Naive thymus-derived CD4-positive, alpha-beta T cell (primary cell): ENCODE measurements around the gene TERT. TPM values are rescaled to one million over a fixed set of nuclear protein-coding genes. Genes with fewer than 3 reads are reported as not detected.

Experiments used
- ATAC-seq: fragments of 150-1000 bp; cut with Tn5 transposase; 2 replicates; pipeline ENCODE4 v1.10.0; 2021; ENCODE audit warnings: mild to moderate bottlenecking, moderate library complexity
- CTCF ChIA-PET: fragments of 350-600 bp; sonication (Branson Sonifier 250); formaldehyde crosslinking; loops from one replicate; lab custom pipeline; 2021; ENCODE audit warnings: antibody characterized with exemption; lab: Charles Lee
- POLR2A ChIA-PET: fragments of 350-600 bp; sonication (Branson Sonifier 250); formaldehyde crosslinking; loops from one replicate; lab custom pipeline; 2021; ENCODE audit warnings: antibody characterized with exemption, inconsistent platforms; lab: Charles Lee
- DNase-seq, 9 donors: peaks; one replicate each; pipeline versions ENCODE4 v3.0.0 to v3.0.0-alpha.2; 2020 to 2022; ENCODE audit warnings: mixed read lengths in 1 of 9
- H3K27ac ChIP-seq: one replicate; pipeline ENCODE4 v1.7.0; 2013; ENCODE audit warnings: mild to moderate bottlenecking, low read depth, low read length, moderate library complexity
- H3K27me3 ChIP-seq, 2 donors: one replicate each; pipeline ENCODE4 v1.7.0; 2013; ENCODE audit warnings: low read length in 2 of 2, mild to moderate bottlenecking in 2 of 2, moderate library complexity in 2 of 2; ENCODE audit not compliant: control insufficient read depth in 2 of 2, insufficient read depth in 2 of 2
- H3K36me3 ChIP-seq, 3 experiments: 1 replicate in 2 of 3; 2 replicates in 1 of 3; pipeline ENCODE4 v1.7.0; 2013; ENCODE audit warnings: low read length in 3 of 3, mild to moderate bottlenecking in 3 of 3, moderate library complexity in 1 of 3; ENCODE audit not compliant: insufficient read depth in 3 of 3, control insufficient read depth in 2 of 3
- H3K4me1 ChIP-seq, 2 donors: one replicate each; pipeline ENCODE4 v1.7.0; 2013; ENCODE audit warnings: low read length in 2 of 2, mild to moderate bottlenecking in 2 of 2, moderate library complexity in 1 of 2; ENCODE audit not compliant: control insufficient read depth in 2 of 2, insufficient read depth in 2 of 2
- H3K4me3 ChIP-seq: 2 replicates; pipeline ENCODE4 v1.7.0; 2013; ENCODE audit warnings: mild to moderate bottlenecking, low read length
- H3K9me3 ChIP-seq, 3 experiments: 1 replicate in 2 of 3; 2 replicates in 1 of 3; pipeline ENCODE4 v1.7.0; 2013; ENCODE audit warnings: low read length in 3 of 3; ENCODE audit not compliant: control insufficient read depth in 2 of 3
- H3K27ac Mint-ChIP-seq, 9 donors: one replicate each; pipeline ENCODE4 v1.8.0; 2020 to 2022; ENCODE audit warnings: mixed read lengths in 9 of 9, mild to moderate bottlenecking in 8 of 9, moderate library complexity in 5 of 9, inconsistent platforms in 2 of 9
- H3K27me3 Mint-ChIP-seq, 5 donors: one replicate each; pipeline ENCODE4 v1.8.0; 2021 to 2022; ENCODE audit warnings: mixed read lengths in 5 of 5, mild to moderate bottlenecking in 1 of 5
- H3K36me3 Mint-ChIP-seq, 5 donors: one replicate each; pipeline ENCODE4 v1.8.0; 2020 to 2022; ENCODE audit warnings: mixed read lengths in 5 of 5, mild to moderate bottlenecking in 3 of 5, inconsistent platforms in 1 of 5
- H3K4me1 Mint-ChIP-seq, 7 donors: one replicate each; pipeline ENCODE4 v1.8.0; 2020 to 2022; ENCODE audit warnings: mixed read lengths in 7 of 7, mild to moderate bottlenecking in 3 of 7, inconsistent platforms in 1 of 7
- H3K4me3 Mint-ChIP-seq, 10 donors: one replicate each; pipeline ENCODE4 v1.8.0; 2020 to 2022; ENCODE audit warnings: mild to moderate bottlenecking in 10 of 10, mixed read lengths in 10 of 10, moderate library complexity in 6 of 10, inconsistent platforms in 2 of 10
- H3K9me3 Mint-ChIP-seq, 11 donors: one replicate each; pipeline ENCODE4 v1.8.0; 2020 to 2022; ENCODE audit warnings: mixed read lengths in 11 of 11, mild to moderate bottlenecking in 4 of 11, inconsistent platforms in 1 of 11, moderate library complexity in 1 of 11
- intact Hi-C, 2 donors: fragments of 100-400 bp; cut with micrococcal nuclease; formaldehyde crosslinking; loops; one replicate each; pipeline ENCODE4 v1.15.1; 2023
- polyA plus RNA-seq, 2 donors: library from polyadenylated mRNA; unstranded; fragments of 300-500 nt; fragmentation: Illumina TruSeq; gene quantifications; one replicate each; pipeline ENCODE4 v1.2.3, GENCODE V29; 2021
- total RNA-seq, 6 experiments: library from RNA in 5 of 6; stranded (reverse) in 5 of 6; gene quantifications; 1 replicate in 5 of 6; 2 replicates in 1 of 6; pipeline ENCODE4 v1.2.3 and lab custom pipeline; 2021 to 2026

The TERT gene
- total and polyA plus RNA-seq, 7 experiments from 2014 or later: 0.13 to 3.3 (median 1.3) TPM; not detected in 1

DNA sequence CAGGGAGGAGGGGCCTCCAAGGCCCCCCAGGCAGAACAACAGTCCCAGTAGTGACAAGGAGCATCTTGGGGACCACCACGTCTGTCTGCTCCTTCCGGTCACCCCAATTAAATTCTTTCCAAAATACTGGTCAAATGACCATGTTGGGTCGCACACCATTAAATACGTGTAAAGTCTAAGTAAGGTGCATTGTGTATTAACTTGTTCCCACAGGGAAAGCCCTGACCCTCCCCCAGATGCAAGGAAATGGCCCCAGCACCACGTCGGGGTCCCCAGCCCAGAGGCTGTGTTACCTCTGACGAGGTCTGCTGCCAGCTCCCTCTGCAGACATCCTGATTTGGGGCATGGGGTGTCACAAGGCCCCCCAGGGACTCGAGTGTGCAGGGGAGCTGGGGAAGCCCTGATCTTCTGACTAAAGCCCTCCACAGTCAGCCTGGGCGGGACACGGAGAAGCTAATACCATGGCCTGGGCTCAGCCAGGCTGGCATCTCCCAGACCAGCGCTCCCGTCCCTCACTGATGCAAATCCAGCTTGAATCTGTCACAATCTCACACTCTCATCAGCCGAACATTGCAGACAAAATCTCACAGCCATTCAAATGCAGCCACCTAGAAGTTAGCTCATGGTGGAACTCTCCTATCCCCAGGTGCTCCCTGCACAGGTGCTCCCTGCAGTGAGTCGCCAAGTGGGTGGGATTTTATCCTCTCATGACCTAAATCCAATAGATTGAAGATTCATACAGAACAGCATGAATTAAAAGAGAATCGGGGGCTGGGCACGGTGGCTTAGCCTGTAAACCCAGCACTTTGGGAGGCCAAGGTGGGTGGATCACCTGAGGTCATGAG is 13.6 kb downstream of the TERT start:
- intact Hi-C loops: no loop called here
- Histone ChIP-seq H3K27me3 (no peaks in the 10 kb centered on the region), H3K4me3 (no peak overlapping the region), H3K4me1 (no peaks in the 10 kb centered on the region), H3K9me3 (peaks cover 0 to 5% (median 0%) of the 10 kb centered on the region in 3 experiments), H3K36me3 (no peaks in the 10 kb centered on the region), H3K27ac (no peak overlapping the region)
- H3K27me3 Mint-ChIP-seq: no peaks in the 10 kb centered on the region
- H3K27ac Mint-ChIP-seq: no peak overlapping the region
- POLR2A ChIA-PET: no interaction called here
- H3K4me3 Mint-ChIP-seq: no peak overlapping the region
- ATAC-seq (no peak), DNase-seq (no peak)
- H3K9me3 Mint-ChIP-seq: peaks cover 0 to 4% (median 0%) of the 10 kb centered on the region in 11 donors
- H3K4me1 Mint-ChIP-seq: peaks cover 0 to 4% (median 0%) of the 10 kb centered on the region in 7 donors
- peaks cover 0 to 5% (median 0%) of the 10 kb centered on the region in 5 donors for H3K36me3 Mint-ChIP-seq
- CTCF ChIA-PET: interaction anchor here (0.7 kb wide), 2 partner anchors 9 to 36 kb away, joined by 3 read pairs; no protein-coding TSS in a partner anchor

DNA sequence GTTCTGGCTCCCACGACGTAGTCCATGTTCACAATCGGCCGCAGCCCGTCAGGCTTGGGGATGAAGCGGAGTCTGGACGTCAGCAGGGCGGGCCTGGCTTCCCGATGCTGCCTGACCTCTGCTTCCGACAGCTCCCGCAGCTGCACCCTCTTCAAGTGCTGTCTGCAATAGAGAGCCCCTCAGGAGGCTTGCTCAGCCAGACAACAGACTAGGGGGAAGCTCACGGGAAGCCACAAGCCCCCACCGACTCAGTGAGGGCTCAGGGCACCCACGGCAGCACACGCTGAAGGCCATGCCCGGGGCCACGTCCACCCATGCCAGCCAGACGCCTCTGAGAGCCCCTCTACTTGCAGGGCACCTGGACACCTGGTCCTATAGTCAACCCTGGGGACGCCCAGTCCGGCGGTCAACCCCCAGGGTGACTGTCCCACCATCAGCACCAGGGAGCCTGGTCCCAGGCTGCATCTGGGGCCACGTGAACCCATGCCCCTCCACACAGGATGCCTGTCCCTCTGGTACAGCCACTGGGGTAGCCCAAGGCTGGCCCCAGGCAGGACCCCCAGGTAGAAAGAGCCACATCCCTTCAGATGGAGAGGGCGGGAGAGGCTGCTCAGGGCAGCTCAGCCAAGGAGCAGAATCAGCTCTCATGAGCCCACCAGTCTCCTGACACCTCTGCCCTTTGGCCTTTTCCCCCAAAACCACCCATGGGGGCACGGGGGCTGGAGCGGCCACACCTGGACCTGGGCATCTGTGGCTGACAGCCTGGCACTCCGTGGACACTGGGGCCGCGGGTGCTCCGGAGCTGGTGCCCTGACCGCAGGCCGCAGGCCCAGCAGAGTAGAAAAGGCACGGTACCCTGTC is 14.5 kb downstream of the TERT start:
- H3K36me3 Mint-ChIP-seq: peaks cover 0 to 5% (median 0%) of the 10 kb centered on the region in 5 donors
- H3K9me3 ChIP-seq: peaks cover 0 to 5% (median 0%) of the 10 kb centered on the region in 3 experiments
- H3K36me3 ChIP-seq: no peaks in the 10 kb centered on the region
- H3K4me3 ChIP-seq: no peak overlapping the region
- H3K27me3 ChIP-seq: no peaks in the 10 kb centered on the region
- intact Hi-C loops: no loop called here
- no peak for DNase-seq
- H3K4me3 Mint-ChIP-seq: no peak overlapping the region
- no peak overlapping the region for H3K27ac Mint-ChIP-seq
- CTCF ChIA-PET: interaction anchor here (0.7 kb wide), 1 partner anchor 37 kb away, joined by 3 read pairs; no protein-coding TSS in a partner anchor
- ATAC-seq: no peak
- no peak overlapping the region for H3K27ac ChIP-seq
- no peaks in the 10 kb centered on the region for H3K4me1 ChIP-seq
- no peaks in the 10 kb centered on the region for H3K27me3 Mint-ChIP-seq
- peaks cover 0 to 4% (median 0%) of the 10 kb centered on the region in 7 donors for H3K4me1 Mint-ChIP-seq
- H3K9me3 Mint-ChIP-seq: peaks cover 0 to 4% (median 0%) of the 10 kb centered on the region in 11 donors
- POLR2A ChIA-PET: no interaction called here

DNA sequence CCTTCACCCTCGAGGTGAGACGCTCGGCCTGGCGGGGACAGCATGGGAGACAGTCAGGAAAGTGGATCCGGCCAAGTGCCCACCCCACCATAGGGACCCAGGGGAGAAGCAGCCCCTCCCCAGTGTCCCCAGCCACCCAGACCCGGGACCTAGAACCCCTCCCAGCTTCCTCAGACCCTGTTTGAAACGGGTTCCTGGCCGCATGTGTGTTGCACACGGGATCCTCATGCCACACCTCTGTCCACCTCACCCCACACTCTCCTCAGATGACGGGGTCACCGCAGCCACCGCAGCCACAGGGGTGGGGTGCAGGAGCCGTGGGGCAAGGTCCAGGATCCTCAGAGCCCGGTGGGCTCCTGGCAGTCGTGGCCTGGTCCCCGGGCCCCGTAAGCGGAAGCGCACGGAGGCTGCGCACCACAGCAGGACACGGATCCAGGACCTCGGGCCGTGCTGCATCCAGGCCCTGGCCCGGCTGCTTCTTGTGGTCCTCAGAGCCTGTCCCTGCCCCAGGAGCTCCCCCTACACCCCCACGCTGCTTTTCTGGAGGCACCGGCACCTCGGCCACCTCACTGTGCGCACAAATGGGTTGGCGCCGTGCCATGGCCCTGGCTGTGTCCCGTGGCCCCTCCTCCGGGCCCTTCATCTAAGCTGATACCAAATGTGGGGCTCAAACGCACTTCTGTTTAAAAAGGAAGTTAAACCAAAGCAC is 15.3 kb downstream of the TERT start:
- Histone ChIP-seq H3K9me3 (peaks cover 0 to 5% (median 0%) of the 10 kb centered on the region in 3 experiments), H3K4me3 (no peak overlapping the region), H3K27me3 (no peaks in the 10 kb centered on the region), H3K36me3 (no peaks in the 10 kb centered on the region), H3K4me1 (no peaks in the 10 kb centered on the region), H3K27ac (no peak overlapping the region)
- Mint-ChIP-seq H3K9me3 (peaks cover 0 to 4% (median 0%) of the 10 kb centered on the region in 11 donors), H3K4me3 (no peak overlapping the region), H3K27ac (no peak overlapping the region), H3K36me3 (peaks cover 0 to 5% (median 0%) of the 10 kb centered on the region in 5 donors), H3K27me3 (no peaks in the 10 kb centered on the region), H3K4me1 (peaks cover 0 to 6% (median 0%) of the 10 kb centered on the region in 7 donors)
- ChIA-PET CTCF (no interaction called here), POLR2A (no interaction called here)
- intact Hi-C loops: no loop called here
- DNase-seq (no peak), ATAC-seq (no peak)

DNA sequence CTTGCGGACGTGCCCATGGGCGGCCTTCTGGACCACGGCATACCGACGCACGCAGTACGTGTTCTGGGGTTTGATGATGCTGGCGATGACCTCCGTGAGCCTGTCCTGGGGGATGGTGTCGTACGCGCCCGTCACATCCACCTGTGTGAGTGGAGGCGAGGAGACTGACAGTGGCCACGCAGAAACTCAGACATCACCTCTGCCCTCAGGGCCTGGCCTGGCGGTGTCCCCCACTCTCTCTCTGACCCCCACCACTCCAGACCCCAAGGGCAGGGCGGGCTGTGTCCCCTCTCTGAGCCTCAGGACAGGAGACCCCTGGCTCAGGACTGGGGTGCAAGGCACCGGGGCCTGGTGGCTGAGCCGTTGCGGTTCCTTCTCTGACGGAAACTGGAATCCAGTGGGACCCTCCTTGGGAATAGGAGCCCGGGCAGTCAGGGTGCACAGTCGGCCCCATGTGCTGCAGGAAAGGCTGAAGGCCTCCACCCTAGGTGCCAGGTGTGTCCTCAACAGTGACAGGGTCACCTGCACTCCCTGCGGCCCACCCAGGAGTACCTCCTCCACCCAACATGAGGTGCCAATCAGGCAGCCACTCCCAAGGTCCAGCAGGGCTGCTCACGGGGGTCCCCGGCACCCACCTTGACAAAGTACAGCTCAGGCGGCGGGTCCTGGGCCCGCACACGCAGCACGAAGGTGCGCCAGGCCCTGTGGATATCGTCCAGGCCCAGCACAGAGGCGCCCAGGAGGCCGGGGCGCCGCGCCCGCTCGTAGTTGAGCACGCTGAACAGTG is 16.0 kb downstream of the TERT start:
- Mint-ChIP-seq H3K27ac (no peak overlapping the region), H3K36me3 (peaks cover 0 to 5% (median 0%) of the 10 kb centered on the region in 5 donors), H3K27me3 (no peaks in the 10 kb centered on the region), H3K4me3 (no peak overlapping the region), H3K4me1 (peaks cover 0 to 6% (median 0%) of the 10 kb centered on the region in 7 donors), H3K9me3 (peaks cover 0 to 4% (median 0%) of the 10 kb centered on the region in 11 donors)
- H3K4me3 ChIP-seq: no peak overlapping the region
- H3K4me1 ChIP-seq: no peaks in the 10 kb centered on the region
- DNase-seq: no peak
- intact Hi-C loops: no loop called here
- H3K27ac ChIP-seq: no peak overlapping the region
- POLR2A ChIA-PET: no interaction called here
- ATAC-seq: no peak
- no peaks in the 10 kb centered on the region for H3K27me3 ChIP-seq
- no peaks in the 10 kb centered on the region for H3K36me3 ChIP-seq
- CTCF ChIA-PET: no interaction called here
- H3K9me3 ChIP-seq: peaks cover 0 to 5% (median 0%) of the 10 kb centered on the region in 3 experiments

DNA sequence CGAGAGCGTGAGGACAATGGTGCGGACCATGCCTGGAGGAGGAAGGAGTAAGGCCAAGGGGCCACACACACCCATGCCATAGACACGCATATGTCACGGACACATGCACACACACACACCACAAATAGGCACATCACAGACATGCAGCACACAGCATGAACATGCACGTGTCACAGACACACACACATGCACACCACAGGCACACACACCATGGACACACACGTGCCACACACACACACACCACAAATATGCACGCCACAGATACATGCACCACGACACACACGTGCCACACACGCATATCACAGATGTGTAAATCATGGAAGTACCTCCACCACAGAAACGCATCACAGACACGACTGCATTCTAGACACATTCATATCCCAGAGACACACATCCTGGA is 16.7 kb downstream of the TERT start:
- POLR2A ChIA-PET: no interaction called here
- Mint-ChIP-seq H3K27ac (no peak overlapping the region), H3K4me3 (no peak overlapping the region), H3K4me1 (peaks cover 0 to 6% (median 0%) of the 10 kb centered on the region in 7 donors), H3K9me3 (peaks cover 0 to 4% (median 0%) of the 10 kb centered on the region in 11 donors), H3K36me3 (peaks cover 0 to 5% (median 0%) of the 10 kb centered on the region in 5 donors), H3K27me3 (no peaks in the 10 kb centered on the region)
- no peak for DNase-seq
- no peak for ATAC-seq
- CTCF ChIA-PET: no interaction called here
- Histone ChIP-seq H3K36me3 (no peaks in the 10 kb centered on the region), H3K27me3 (no peaks in the 10 kb centered on the region), H3K4me1 (no peaks in the 10 kb centered on the region), H3K4me3 (no peak overlapping the region), H3K27ac (no peak overlapping the region), H3K9me3 (peaks cover 0 to 5% (median 0%) of the 10 kb centered on the region in 3 experiments)
- intact Hi-C loops: no loop called here
